Activated CD8-positive, alpha-beta T cell treated with anti-CD3 and anti-CD28 coated beads for 36 hours (primary cell): ENCODE data around the gene AMBP. TPM values are rescaled to one million over a fixed set of nuclear protein-coding genes. Genes with fewer than 3 reads are reported as not detected.

Experiments used
- ATAC-seq: fragments of 200-7000 bp; cut with Tn5 transposase; one replicate; pipeline ENCODE4 v1.10.0; 2021; ENCODE audit warnings: mild to moderate bottlenecking, moderate library complexity
- CTCF ChIA-PET: fragments of 350-600 bp; sonication (Branson Sonifier 250); formaldehyde crosslinking; loops from one replicate; lab custom pipeline; 2021; ENCODE audit warnings: antibody characterized with exemption; lab: Charles Lee
- POLR2A ChIA-PET: fragments of 350-600 bp; sonication (Branson Sonifier 250); formaldehyde crosslinking; loops from one replicate; lab custom pipeline; 2021; ENCODE audit warnings: antibody characterized with exemption; lab: Charles Lee
- DNase-seq: peaks from one replicate; pipeline ENCODE4 v3.0.0-alpha.2; 2020
- H3K27ac Mint-ChIP-seq: one replicate; pipeline ENCODE4 v1.8.0; 2021; ENCODE audit warnings: mild to moderate bottlenecking, mixed read lengths
- H3K27me3 Mint-ChIP-seq: one replicate; pipeline ENCODE4 v1.8.0; 2021; ENCODE audit warnings: mixed read lengths
- H3K36me3 Mint-ChIP-seq: one replicate; pipeline ENCODE4 v1.8.0; 2021; ENCODE audit warnings: low read depth, mixed read lengths
- H3K4me1 Mint-ChIP-seq: one replicate; pipeline ENCODE4 v1.8.0; 2021; ENCODE audit warnings: low read depth, mixed read lengths
- H3K4me3 Mint-ChIP-seq: one replicate; pipeline ENCODE4 v1.8.0; 2021; ENCODE audit warnings: mild to moderate bottlenecking, moderate library complexity, mixed read lengths
- H3K9me3 Mint-ChIP-seq: one replicate; pipeline ENCODE4 v1.8.0; 2021; ENCODE audit warnings: mixed read lengths
- CTCF ChIP-seq: fragments of 200-600 bp; IDR thresholded peaks from one replicate; pipeline ENCODE4 v1.8.0; 2022; ENCODE audit warnings: antibody characterized with exemption, mild to moderate bottlenecking
- intact Hi-C: fragments of 100-400 bp; cut with micrococcal nuclease; formaldehyde crosslinking; loops from one replicate; pipeline ENCODE4 v1.10.0; 2022
- total RNA-seq, 2 experiments: library from RNA; stranded (reverse); gene quantifications; one replicate each; pipeline ENCODE4 v1.2.3, GENCODE V29; 2021

Gene AMBP
- total RNA-seq, 2 experiments from 2014 or later: not detected

GRCh38 chr9:114053246-114054005 is 24.7 kb downstream of the AMBP start:
- H3K4me3 Mint-ChIP-seq: no peak overlapping the region
- DNase-seq: no peak
- no peak for ATAC-seq
- POLR2A ChIA-PET: interaction anchor here (0.6 kb wide), 1 partner anchor 1184 kb away, joined by 3 read pairs; no protein-coding TSS in a partner anchor
- H3K27ac Mint-ChIP-seq: no peak overlapping the region
- CTCF ChIA-PET: interaction anchor here (1.2 kb wide), 1 partner anchor 238 kb away, joined by 3 read pairs; no protein-coding TSS in a partner anchor
- intact Hi-C loops: no loop called here
- H3K9me3 Mint-ChIP-seq: no peaks in the 10 kb centered on the region
- no peaks in the 10 kb centered on the region for H3K27me3 Mint-ChIP-seq
- H3K36me3 Mint-ChIP-seq: no peaks in the 10 kb centered on the region
- no peaks in the 10 kb centered on the region for H3K4me1 Mint-ChIP-seq
- no peak for TF ChIP-seq CTCF

- Mint-ChIP-seq H3K4me3 (no peak overlapping the region), H3K27me3 (no peaks in the 10 kb centered on the region), H3K9me3 (no peaks in the 10 kb centered on the region), H3K36me3 (no peaks in the 10 kb centered on the region), H3K27ac (no peak overlapping the region), H3K4me1 (no peaks in the 10 kb centered on the region)
- CTCF ChIA-PET: interaction anchor here (1.4 kb wide), 1 partner anchor 244 kb away, joined by 4 read pairs; no protein-coding TSS in a partner anchor
- POLR2A ChIA-PET: no interaction called here
- intact Hi-C loops: no loop called here
- ATAC-seq: no peak
- TF ChIP-seq CTCF: no peak
- no peak for DNase-seq
These were observed 26.4 kb downstream of the AMBP start for GRCh38 chr9:114051706-114052105.

GRCh38 chr9:114051281-114051680 is 26.8 kb downstream of the AMBP start:
- ATAC-seq: no peak
- no peak for TF ChIP-seq CTCF
- no peaks in the 10 kb centered on the region for H3K9me3 Mint-ChIP-seq
- no peaks in the 10 kb centered on the region for H3K4me1 Mint-ChIP-seq
- H3K27me3 Mint-ChIP-seq: no peaks in the 10 kb centered on the region
- POLR2A ChIA-PET: no interaction called here
- H3K36me3 Mint-ChIP-seq: no peaks in the 10 kb centered on the region
- CTCF ChIA-PET: interaction anchor here (1.4 kb wide), 1 partner anchor 243 kb away, joined by 4 read pairs; no protein-coding TSS in a partner anchor
- intact Hi-C loops: no loop called here
- H3K27ac Mint-ChIP-seq: no peak overlapping the region
- H3K4me3 Mint-ChIP-seq: no peak overlapping the region
- no peak for DNase-seq

- POLR2A ChIA-PET: no interaction called here
- no peaks in the 10 kb centered on the region for H3K27me3 Mint-ChIP-seq
These were observed 27.5 kb downstream of the AMBP start for GRCh38 chr9:114050646-114051045.

More at GRCh38 chr9:114050646-114051045, 27.5 kb downstream of the AMBP start:
- intact Hi-C loops: no loop called here
- ATAC-seq (no peak), DNase-seq (no peak)
- no peak for TF ChIP-seq CTCF
- Mint-ChIP-seq H3K27ac (no peak overlapping the region), H3K4me3 (no peak overlapping the region), H3K4me1 (no peaks in the 10 kb centered on the region), H3K9me3 (no peaks in the 10 kb centered on the region), H3K36me3 (no peaks in the 10 kb centered on the region)
- CTCF ChIA-PET: no interaction called here
